H9 (cell line): Measurements from ENCODE around the gene RUNX2. TPM values are rescaled to one million over a fixed set of nuclear protein-coding genes. Genes with fewer than 3 reads are reported as not detected.

Source experiments
- DNase-seq: peaks from one replicate; pipeline ENCODE4 v3.0.0-alpha.2; 2017
- H2AFZ ChIP-seq: one replicate; pipeline ENCODE4 v1.6.1; 2013; ENCODE audit warnings: mild to moderate bottlenecking, low read length, control low read depth, moderate library complexity
- H2AK5ac ChIP-seq: 2 replicates; pipeline ENCODE4 v1.6.1; 2013; ENCODE audit warnings: low read length, control low read depth, mixed read lengths; ENCODE audit not compliant: insufficient read length
- H2BK120ac ChIP-seq: one replicate; pipeline ENCODE4 v1.6.1; 2013; ENCODE audit warnings: low read depth, mild to moderate bottlenecking, low read length, control low read depth, inconsistent platforms; ENCODE audit not compliant: poor library complexity, severe bottlenecking
- H2BK12ac ChIP-seq: 2 replicates; pipeline ENCODE4 v1.6.1; 2013; ENCODE audit warnings: low read length, control low read depth, mixed read lengths, low read depth; ENCODE audit not compliant: insufficient read length
- H2BK15ac ChIP-seq: 2 replicates; pipeline ENCODE4 v1.6.1; 2013; ENCODE audit warnings: low read depth, low read length, control low read depth
- H2BK20ac ChIP-seq: one replicate; pipeline ENCODE4 v1.6.1; 2013; ENCODE audit warnings: low read depth, mild to moderate bottlenecking, low read length, control low read depth, inconsistent platforms; ENCODE audit not compliant: poor library complexity, severe bottlenecking
- H2BK5ac ChIP-seq: 2 replicates; pipeline ENCODE4 v1.6.1; 2013; ENCODE audit warnings: low read length, control low read depth, mixed read lengths; ENCODE audit not compliant: insufficient read length
- H3K14ac ChIP-seq: 2 replicates; pipeline ENCODE4 v1.6.1; 2013; ENCODE audit warnings: low read length, control low read depth; ENCODE audit not compliant: insufficient read depth
- H3K18ac ChIP-seq: 2 replicates; pipeline ENCODE4 v1.6.1; 2013; ENCODE audit warnings: low read depth, mild to moderate bottlenecking, mixed read lengths, low read length, control low read depth; ENCODE audit not compliant: insufficient read length
- H3K23ac ChIP-seq: 2 replicates; pipeline ENCODE4 v1.6.1; 2013; ENCODE audit warnings: low read length, control low read depth, mixed read lengths, low read depth; ENCODE audit not compliant: insufficient read length
- H3K23me2 ChIP-seq: 2 replicates; pipeline ENCODE4 v1.6.1; 2013; ENCODE audit warnings: low read depth, mild to moderate bottlenecking, mixed read lengths, low read length, control low read depth; ENCODE audit not compliant: insufficient read length, poor library complexity, severe bottlenecking
- H3K27ac ChIP-seq: 2 replicates; pipeline ENCODE4 v1.5.1; 2013; ENCODE audit warnings: low read length, control low read depth, mixed read lengths, low read depth; ENCODE audit not compliant: insufficient read length
- H3K27me3 ChIP-seq: 2 replicates; pipeline ENCODE4 v1.6.1; 2013; ENCODE audit warnings: low read length, control low read depth, inconsistent platforms; ENCODE audit not compliant: insufficient read depth
- H3K4ac ChIP-seq: 2 replicates; pipeline ENCODE4 v1.6.1; 2013; ENCODE audit warnings: low read depth, mild to moderate bottlenecking, control low read depth, inconsistent platforms, low read length, moderate library complexity
- H3K4me1 ChIP-seq: 2 replicates; pipeline ENCODE4 v1.6.1; 2013; ENCODE audit warnings: low read length, control low read depth, inconsistent platforms; ENCODE audit not compliant: insufficient read depth
- H3K4me2 ChIP-seq: 2 replicates; pipeline ENCODE4 v1.6.1; 2013; ENCODE audit warnings: low read length, control low read depth, mixed read lengths; ENCODE audit not compliant: insufficient read length, insufficient read depth
- H3K56ac ChIP-seq: 2 replicates; pipeline ENCODE4 v1.6.1; 2013; ENCODE audit warnings: low read depth, mild to moderate bottlenecking, mixed read lengths, low read length, control low read depth; ENCODE audit not compliant: insufficient read length
- H3K79me1 ChIP-seq: 2 replicates; pipeline ENCODE4 v1.6.1; 2013; ENCODE audit warnings: low read depth, mild to moderate bottlenecking, moderate library complexity, low read length, control low read depth, inconsistent platforms; ENCODE audit not compliant: insufficient read depth, poor library complexity, severe bottlenecking
- H3K79me2 ChIP-seq: 2 replicates; pipeline ENCODE4 v1.6.1; 2013; ENCODE audit warnings: low read length, control low read depth, inconsistent platforms; ENCODE audit not compliant: insufficient read depth
- H3K9ac ChIP-seq: 2 replicates; pipeline ENCODE4 v1.6.1; 2013; ENCODE audit warnings: low read length, control low read depth, mixed read lengths; ENCODE audit not compliant: insufficient read length; ENCODE audit errors: extremely low read depth
- H3K9me3 ChIP-seq: one replicate; pipeline ENCODE4 v1.6.1; 2013; ENCODE audit warnings: low read depth, low read length, inconsistent platforms; ENCODE audit not compliant: control insufficient read depth
- H3T11ph ChIP-seq: one replicate; pipeline ENCODE4 v1.6.1; 2013; ENCODE audit warnings: mild to moderate bottlenecking, low read length, control low read depth, inconsistent platforms
- H4K20me1 ChIP-seq: one replicate; pipeline ENCODE4 v1.6.1; 2013; ENCODE audit not compliant: control insufficient read depth, insufficient read length, insufficient read depth
- H4K5ac ChIP-seq: 2 replicates; pipeline ENCODE4 v1.6.1; 2013; ENCODE audit warnings: low read depth, mild to moderate bottlenecking, mixed read lengths, low read length, control low read depth; ENCODE audit not compliant: insufficient read length
- H4K8ac ChIP-seq: replicated peaks from 2 replicates; pipeline ENCODE4 v1.6.1; 2013; ENCODE audit warnings: low read length, control low read depth, mixed read lengths, low read depth; ENCODE audit not compliant: insufficient read length
- H4K91ac ChIP-seq: 2 replicates; pipeline ENCODE4 v1.6.1; 2013; ENCODE audit warnings: low read depth, mild to moderate bottlenecking, moderate library complexity, mixed read lengths, low read length, control low read depth; ENCODE audit not compliant: insufficient read length
- H3K27ac Mint-ChIP-seq, 3 experiments: 2 replicates in 2 of 3; 3 replicates in 1 of 3; pipeline ENCODE4 v1.8.0; 2020 to 2021; ENCODE audit warnings: mixed read lengths in 3 of 3, mild to moderate bottlenecking in 1 of 3, moderate library complexity in 1 of 3
- H3K27me3 Mint-ChIP-seq: 2 replicates; pipeline ENCODE4 v1.8.0; 2021; ENCODE audit warnings: low read depth, mild to moderate bottlenecking, moderate library complexity, mixed read lengths
- H3K36me3 Mint-ChIP-seq, 3 experiments: 2 replicates in 2 of 3; 3 replicates in 1 of 3; pipeline ENCODE4 v1.8.0; 2020 to 2021; ENCODE audit warnings: low read depth in 3 of 3, mixed read lengths in 3 of 3; ENCODE audit not compliant: insufficient read depth in 1 of 3
- H3K4me1 Mint-ChIP-seq, 2 experiments: 2 replicates each; pipeline ENCODE4 v1.8.0; 2020; ENCODE audit warnings: mixed read lengths in 2 of 2
- H3K4me3 Mint-ChIP-seq, 2 experiments: 2 replicates in 1 of 2; 3 replicates in 1 of 2; pipeline ENCODE4 v1.8.0; 2020 to 2021; ENCODE audit warnings: mild to moderate bottlenecking in 2 of 2, mixed read lengths in 2 of 2, moderate library complexity in 1 of 2
- H3K9me3 Mint-ChIP-seq, 2 experiments: 2 replicates in 1 of 2; 3 replicates in 1 of 2; pipeline ENCODE4 v1.8.0; 2020; ENCODE audit warnings: mild to moderate bottlenecking in 2 of 2, mixed read lengths in 2 of 2, moderate library complexity in 1 of 2
- CTCF ChIP-seq: fragments of 200-600 bp; sonication (generic); conservative IDR thresholded peaks from 3 replicates; pipeline ENCODE4 v1.8.0; 2021; ENCODE audit warnings: antibody characterized with exemption, mild to moderate bottlenecking
- total RNA-seq: library from RNA; stranded (reverse); gene quantifications from 2 replicates; pipeline ENCODE4 v1.2.1, GENCODE V29; 2021

The RUNX2 gene
- total RNA-seq, 1 experiment from 2014 or later: 0.15 TPM

GRCh38 chr6:45685076-45685475 is 356.9 kb downstream of the RUNX2 start:
- H3K18ac ChIP-seq: no peak overlapping the region
- H3K14ac ChIP-seq: no peak overlapping the region
- H3K4ac ChIP-seq: no peak overlapping the region
- H4K91ac ChIP-seq: no peak overlapping the region
- no peak overlapping the region for H2AFZ ChIP-seq
- H2BK15ac ChIP-seq: no peak overlapping the region
- no peak overlapping the region for H3K56ac ChIP-seq
- no peak for DNase-seq
- H3K9me3 Mint-ChIP-seq: peaks cover 4 to 10% of the 10 kb centered on the region in 2 experiments; a peak in 4 of 5 replicates
- no peak overlapping the region for H2BK5ac ChIP-seq
- H3K9me3 ChIP-seq: no peaks in the 10 kb centered on the region
- no peak for TF ChIP-seq CTCF
- H2BK20ac ChIP-seq: no peak overlapping the region
- H2AK5ac ChIP-seq: no peak overlapping the region
- no peaks in the 10 kb centered on the region for H3K27me3 Mint-ChIP-seq
- no peak overlapping the region for H3K27ac Mint-ChIP-seq
- no peaks in the 10 kb centered on the region for H3K27me3 ChIP-seq
- H3T11ph ChIP-seq: no peak overlapping the region
- no peaks in the 10 kb centered on the region for H3K4me1 Mint-ChIP-seq
- H3K27ac ChIP-seq: no peak overlapping the region
- H4K8ac ChIP-seq: no peak overlapping the region
- H3K4me1 ChIP-seq: no peaks in the 10 kb centered on the region
- no peak overlapping the region for H2BK120ac ChIP-seq
- H3K79me1 ChIP-seq: no peaks in the 10 kb centered on the region
- H4K5ac ChIP-seq: no peak overlapping the region
- H3K4me2 ChIP-seq: no peak overlapping the region
- no peak overlapping the region for H3K4me3 Mint-ChIP-seq
- no peaks in the 10 kb centered on the region for H4K20me1 ChIP-seq
- no peak overlapping the region for H3K23ac ChIP-seq
- H3K9ac ChIP-seq: no peak overlapping the region
- no peak overlapping the region for H2BK12ac ChIP-seq
- no peaks in the 10 kb centered on the region for H3K79me2 ChIP-seq
- no peaks in the 10 kb centered on the region for H3K23me2 ChIP-seq
- peaks cover 2 to 4% (median 3%) of the 10 kb centered on the region in 3 experiments; a peak in 5 of 7 replicates for H3K36me3 Mint-ChIP-seq
